ENCODE measurements around the gene NTM. TPM values are rescaled to one million over a fixed set of nuclear protein-coding genes. Genes with fewer than 3 reads are reported as not detected.

The NTM gene
- total RNA-seq, 1 experiment from 2014 or later: 9.9 TPM

DNA sequence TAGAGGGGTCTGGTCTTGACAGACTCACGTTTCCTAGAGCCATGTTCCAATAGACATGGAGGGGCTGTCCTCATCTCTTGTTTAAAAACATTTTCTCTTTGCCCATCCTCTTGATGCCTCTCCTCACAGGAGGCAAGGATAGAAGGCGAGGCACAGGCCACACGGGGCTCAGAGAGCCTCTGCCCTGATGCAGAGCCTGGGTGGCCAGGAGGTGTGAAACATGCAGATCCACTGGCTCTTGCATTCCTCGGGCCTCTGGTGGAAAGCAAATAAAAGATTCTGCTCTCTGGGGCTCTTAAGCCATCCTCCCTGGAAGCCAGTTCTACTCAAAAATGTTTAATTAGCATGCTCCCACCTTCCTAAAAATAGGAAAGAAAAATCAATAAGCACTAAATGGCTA lies 43.6 kb upstream of the NTM start:
- H2BK15ac ChIP-seq (ENCODE audit: low read depth, low read length): no peak overlapping the region
- no peak overlapping the region for H3K4me2 ChIP-seq (ENCODE audit: insufficient read depth, insufficient read length, low read length)
- no peak overlapping the region for H3K4ac ChIP-seq (ENCODE audit: low read depth, low read length)
- no peak overlapping the region for H4K91ac ChIP-seq (ENCODE audit: insufficient read length, low read depth, low read length)
- H2BK20ac ChIP-seq (ENCODE audit: low read depth, low read length, poor library complexity, severe bottlenecking): no peak overlapping the region
- H2BK120ac ChIP-seq (ENCODE audit: low read depth, low read length, poor library complexity, severe bottlenecking): no peak overlapping the region
- no peak overlapping the region for H3K56ac ChIP-seq (ENCODE audit: insufficient read length, low read depth, low read length)
- H3K4me1 ChIP-seq (ENCODE audit: insufficient read depth, low read length): peaks cover 5% of the 10 kb centered on the region; the same call in 1 of the 2 replicates
- Mint-ChIP-seq H3K4me1 (peaks cover 15 to 21% of the 10 kb centered on the region in 2 experiments), H3K4me3 (no peak overlapping the region), H3K9me3 (no peaks in the 10 kb centered on the region), H3K36me3 (ENCODE audit: insufficient read depth in 1 of 3, low read depth in 3 of 3) (no peaks in the 10 kb centered on the region; a peak in 1 of 7 replicates), H3K27ac (no peak overlapping the region), H3K27me3 (ENCODE audit: low read depth) (no peaks in the 10 kb centered on the region)
- no peak overlapping the region for H2BK12ac ChIP-seq (ENCODE audit: insufficient read length, low read depth, low read length)
- no peak overlapping the region for H2BK5ac ChIP-seq (ENCODE audit: insufficient read length, low read length)
- no peak overlapping the region for H3K9ac ChIP-seq (ENCODE audit: extremely low read depth, insufficient read length, low read length)
- no peaks in the 10 kb centered on the region for H3K23me2 ChIP-seq (ENCODE audit: insufficient read length, low read depth, low read length, poor library complexity, severe bottlenecking)
- H3K9me3 ChIP-seq (ENCODE audit: control insufficient read depth, low read depth, low read length): no peaks in the 10 kb centered on the region
- H2AFZ ChIP-seq (ENCODE audit: low read length): no peak overlapping the region
- H4K5ac ChIP-seq (ENCODE audit: insufficient read length, low read depth, low read length): no peak overlapping the region
- H3T11ph ChIP-seq (ENCODE audit: low read length): no peak overlapping the region
- no peak overlapping the region for H2AK5ac ChIP-seq (ENCODE audit: insufficient read length, low read length)
- H3K23ac ChIP-seq (ENCODE audit: insufficient read length, low read depth, low read length): no peak overlapping the region
- H3K27me3 ChIP-seq (ENCODE audit: insufficient read depth, low read length): no peaks in the 10 kb centered on the region
- H3K18ac ChIP-seq (ENCODE audit: insufficient read length, low read depth, low read length): no peak overlapping the region
- H3K79me2 ChIP-seq (ENCODE audit: insufficient read depth, low read length): no peaks in the 10 kb centered on the region
- H3K14ac ChIP-seq (ENCODE audit: insufficient read depth, low read length): no peak overlapping the region
- TF ChIP-seq, protein P1, sequence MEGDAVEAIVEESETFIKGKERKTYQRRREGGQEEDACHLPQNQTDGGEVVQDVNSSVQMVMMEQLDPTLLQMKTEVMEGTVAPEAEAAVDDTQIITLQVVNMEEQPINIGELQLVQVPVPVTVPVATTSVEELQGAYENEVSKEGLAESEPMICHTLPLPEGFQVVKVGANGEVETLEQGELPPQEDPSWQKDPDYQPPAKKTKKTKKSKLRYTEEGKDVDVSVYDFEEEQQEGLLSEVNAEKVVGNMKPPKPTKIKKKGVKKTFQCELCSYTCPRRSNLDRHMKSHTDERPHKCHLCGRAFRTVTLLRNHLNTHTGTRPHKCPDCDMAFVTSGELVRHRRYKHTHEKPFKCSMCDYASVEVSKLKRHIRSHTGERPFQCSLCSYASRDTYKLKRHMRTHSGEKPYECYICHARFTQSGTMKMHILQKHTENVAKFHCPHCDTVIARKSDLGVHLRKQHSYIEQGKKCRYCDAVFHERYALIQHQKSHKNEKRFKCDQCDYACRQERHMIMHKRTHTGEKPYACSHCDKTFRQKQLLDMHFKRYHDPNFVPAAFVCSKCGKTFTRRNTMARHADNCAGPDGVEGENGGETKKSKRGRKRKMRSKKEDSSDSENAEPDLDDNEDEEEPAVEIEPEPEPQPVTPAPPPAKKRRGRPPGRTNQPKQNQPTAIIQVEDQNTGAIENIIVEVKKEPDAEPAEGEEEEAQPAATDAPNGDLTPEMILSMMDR (conservative IDR thresholded peaks at IDR 0.05): no peak
- no peak overlapping the region for H3K27ac ChIP-seq (ENCODE audit: insufficient read length, low read depth, low read length)
- no peaks in the 10 kb centered on the region for H3K79me1 ChIP-seq (ENCODE audit: insufficient read depth, low read depth, low read length, poor library complexity, severe bottlenecking)
- H4K8ac ChIP-seq (replicated peaks; ENCODE audit: insufficient read length, low read depth, low read length): no peak overlapping the region
- no peak for DNase-seq
- no peaks in the 10 kb centered on the region for H4K20me1 ChIP-seq (ENCODE audit: control insufficient read depth, insufficient read depth, insufficient read length)
- WGBS (ENCODE audit: extremely low coverage, insufficient read length, low lambda C conversion rate): no CpG with 5 or more reads among the region's 4 CpGs
